HCT116 (cell line): Measurements from ENCODE around the gene LRRC8B. TPM values are rescaled to one million over a fixed set of nuclear protein-coding genes. Genes with fewer than 3 reads are reported as not detected.

Experiments
- ATAC-seq: fragments of 200-7000 bp; cut with Tn5 transposase; 2 replicates; pipeline ENCODE4 v1.9.1; 2020; ENCODE audit warnings: mild to moderate bottlenecking, moderate library complexity
- BruUV-seq: library from RNA; stranded (reverse); fragments of 400-500 nt; replicated peaks from 2 replicates; lab custom pipeline; 2021; lab: Mats Ljungman, UMichigan
- CTCF ChIA-PET: fragments of 300-600 bp; sonication (Branson Sonifier 250); formaldehyde crosslinking; loops from one replicate; lab custom pipeline; 2021; ENCODE audit warnings: antibody characterized with exemption; lab: Charles Lee
- POLR2A ChIA-PET: fragments of 300-600, 350-600 bp; sonication (Branson Sonifier 250); formaldehyde crosslinking; loops from one replicate; lab custom pipeline; 2021; ENCODE audit warnings: antibody characterized with exemption; lab: Charles Lee
- RAD21 ChIA-PET, 2 experiments: fragments of 300-600 bp; sonication (Branson Sonifier 250); formaldehyde crosslinking; loops; one replicate each; lab custom pipeline; 2023; ENCODE audit warnings: low total read pairs in 2 of 2; ENCODE audit not compliant: uncharacterized antibody in 2 of 2, unreplicated experiment in 2 of 2, low non-redundant PET in 1 of 2; lab: Charles Lee
- DNase-seq: peaks from one replicate; pipeline ENCODE4 v3.0.0-alpha.2; 2010; ENCODE audit warnings: low read depth, low spot score
- H2AFZ ChIP-seq: fragments of 200-600 bp; shearing (Covaris generic), sonication (generic); 2 replicates; pipeline ENCODE4 v1.6.1; 2017; ENCODE audit warnings: low read depth, mixed run types, mixed read lengths, antibody characterized with exemption, low read length; ENCODE audit not compliant: poor library complexity, severe bottlenecking
- H3K27ac ChIP-seq: 2 replicates; pipeline ENCODE4 v1.5.1; 2012; ENCODE audit warnings: low read depth, low read length
- H3K27me3 ChIP-seq: fragments of 200-600 bp; sonication (generic); 2 replicates; pipeline ENCODE4 v1.6.1; 2016; ENCODE audit warnings: mixed run types, low read length, mixed read lengths; ENCODE audit not compliant: insufficient read depth
- H3K36me3 ChIP-seq, 2 experiments: fragments of 200-500 bp in 1 of 2; fragments of 200-600 bp in 1 of 2; sonication (Bioruptor generic) in 1 of 2; sonication (generic) in 1 of 2; 2 replicates each; pipeline versions ENCODE4 v1.5.1 to v1.6.1; 2014 to 2016; ENCODE audit warnings: low read length in 2 of 2, inconsistent platforms in 1 of 2, mixed read lengths in 1 of 2, mixed run types in 1 of 2; ENCODE audit not compliant: insufficient read depth in 2 of 2, control insufficient read depth in 1 of 2
- H3K4me1 ChIP-seq, 2 experiments: fragments of 200-600 bp in 1 of 2; sonication (generic) in 1 of 2; 2 replicates each; pipeline versions ENCODE4 v1.5.1 to v1.6.1; 2012 to 2017; ENCODE audit warnings: low read length in 2 of 2, inconsistent platforms in 1 of 2, mild to moderate bottlenecking in 1 of 2, mixed read lengths in 1 of 2, mixed run types in 1 of 2, moderate library complexity in 1 of 2; ENCODE audit not compliant: insufficient read depth in 2 of 2, control insufficient read depth in 1 of 2
- H3K4me2 ChIP-seq: fragments of 200-600 bp; sonication (generic); 2 replicates; pipeline ENCODE4 v1.6.1; 2017; ENCODE audit warnings: mixed run types, low read length, mixed read lengths
- H3K4me3 ChIP-seq, 2 experiments: fragments of 200-600 bp in 1 of 2; sonication (generic) in 1 of 2; replicated peaks in 1 of 2; 2 replicates each; pipeline ENCODE4 v1.5.1; 2011 to 2016; ENCODE audit warnings: low read length in 2 of 2, control low read depth in 1 of 2, low read depth in 1 of 2, mild to moderate bottlenecking in 1 of 2, mixed read lengths in 1 of 2, mixed run types in 1 of 2
- H3K79me2 ChIP-seq: fragments of 200-600 bp; sonication (generic); 2 replicates; pipeline ENCODE4 v1.6.1; 2017; ENCODE audit warnings: mild to moderate bottlenecking, mixed run types, low read length, moderate library complexity, mixed read lengths; ENCODE audit not compliant: insufficient read depth
- H3K9ac ChIP-seq: fragments of 200-600 bp; sonication (generic); 2 replicates; pipeline ENCODE4 v1.6.1; 2016; ENCODE audit warnings: low read length, mixed read lengths
- H3K9me2 ChIP-seq: fragments of 200-600 bp; sonication (generic), shearing (Covaris generic); 2 replicates; pipeline ENCODE4 v1.6.1; 2017; ENCODE audit warnings: mixed run types, mild to moderate bottlenecking, moderate library complexity; ENCODE audit not compliant: insufficient read depth
- H3K9me3 ChIP-seq, 2 experiments: fragments of 200-500 bp in 1 of 2; fragments of 200-600 bp in 1 of 2; sonication (Bioruptor generic) in 1 of 2; sonication (generic) in 1 of 2; 2 replicates each; pipeline ENCODE4 v1.6.1; 2014 to 2017; ENCODE audit warnings: low read length in 2 of 2, mixed read lengths in 2 of 2, inconsistent platforms in 1 of 2, low read depth in 1 of 2, mild to moderate bottlenecking in 1 of 2, mixed run types in 1 of 2, moderate library complexity in 1 of 2; ENCODE audit not compliant: control insufficient read depth in 1 of 2, insufficient read depth in 1 of 2
- H4K20me1 ChIP-seq: fragments of 200-600 bp; sonication (generic), shearing (Covaris generic); 2 replicates; pipeline ENCODE4 v1.6.1; 2017; ENCODE audit warnings: mixed run types, mild to moderate bottlenecking, moderate library complexity; ENCODE audit not compliant: insufficient read depth
- ATF3 ChIP-seq: IDR thresholded peaks from 2 replicates; pipeline ENCODE4 v1.6.1; 2012
- CBX3 ChIP-seq: IDR thresholded peaks from 2 replicates; pipeline ENCODE4 v1.6.1; 2012; ENCODE audit warnings: low read depth
- CEBPB ChIP-seq: IDR thresholded peaks from 2 replicates; pipeline ENCODE4 v1.6.1; 2012; ENCODE audit warnings: low read depth
- CTCF ChIP-seq, 3 experiments: fragments of 200-600 bp in 1 of 3; sonication (generic) in 1 of 3; IDR thresholded peaks in 2 of 3; conservative IDR thresholded peaks in 1 of 3; 2 replicates each; pipeline ENCODE4 v1.5.1; 2012 to 2017; ENCODE audit warnings: low read depth in 2 of 3, low read length in 2 of 3, antibody characterized with exemption in 1 of 3, borderline replicate concordance in 1 of 3, control low read depth in 1 of 3, mild to moderate bottlenecking in 1 of 3, mixed read lengths in 1 of 3, mixed run types in 1 of 3, moderate library complexity in 1 of 3; ENCODE audit not compliant: insufficient read depth in 1 of 3
- EGR1 ChIP-seq: IDR thresholded peaks from 2 replicates; pipeline ENCODE4 v1.6.1; 2012; ENCODE audit warnings: low read depth
- ELF1 ChIP-seq: IDR thresholded peaks from 2 replicates; pipeline ENCODE4 v1.6.1; 2012; ENCODE audit warnings: low read depth, borderline replicate concordance
- EZH2 ChIP-seq: fragments of 200-600 bp; sonication (generic); IDR thresholded peaks from 2 replicates; pipeline ENCODE4 v1.6.1; 2017; ENCODE audit warnings: antibody characterized with exemption, mixed run types
- EZH2phosphoT487 ChIP-seq: fragments of 200-600 bp; IDR thresholded peaks from 2 replicates; pipeline ENCODE4 v1.6.1; 2018; ENCODE audit warnings: antibody characterized with exemption, borderline replicate concordance
- FOSL1 ChIP-seq: IDR thresholded peaks from 2 replicates; pipeline ENCODE4 v1.6.1; 2012; ENCODE audit warnings: low read depth
- JUND ChIP-seq: IDR thresholded peaks from 2 replicates; pipeline ENCODE4 v1.6.1; 2012
- POLR2A ChIP-seq: IDR thresholded peaks from 2 replicates; pipeline ENCODE4 v1.7.0; 2011; ENCODE audit warnings: borderline replicate concordance; ENCODE audit not compliant: insufficient read depth, insufficient read length; ENCODE audit errors: extremely low read depth
- POLR2AphosphoS5 ChIP-seq: IDR thresholded peaks from 2 replicates; pipeline ENCODE4 v1.6.1; 2011; ENCODE audit warnings: mild to moderate bottlenecking, low read depth, low read length, moderate library complexity
- REST ChIP-seq: IDR thresholded peaks from 2 replicates; pipeline ENCODE4 v1.6.1; 2012; ENCODE audit warnings: low read depth
- SIN3A ChIP-seq: IDR thresholded peaks from 2 replicates; pipeline ENCODE4 v1.6.1; 2012; ENCODE audit warnings: low read depth
- SP1 ChIP-seq: IDR thresholded peaks from 2 replicates; pipeline ENCODE4 v1.6.1; 2012; ENCODE audit warnings: low read depth
- SRF ChIP-seq: IDR thresholded peaks from 2 replicates; pipeline ENCODE4 v1.6.1; 2012; ENCODE audit warnings: low read depth
- TCF7L2 ChIP-seq: IDR thresholded peaks from 2 replicates; pipeline ENCODE4 v1.7.0; 2011; ENCODE audit warnings: borderline replicate concordance, inconsistent platforms; ENCODE audit not compliant: insufficient read depth, insufficient read length; ENCODE audit errors: extremely low read depth
- YY1 ChIP-seq: IDR thresholded peaks from 2 replicates; pipeline ENCODE4 v1.6.1; 2011; ENCODE audit warnings: low read length, low read depth, moderate library complexity, mild to moderate bottlenecking; ENCODE audit not compliant: insufficient replicate concordance; ENCODE audit errors: extremely low read depth
- ZBTB33 ChIP-seq: IDR thresholded peaks from 2 replicates; pipeline ENCODE4 v1.6.1; 2011; ENCODE audit warnings: mild to moderate bottlenecking, low read length, moderate library complexity; ENCODE audit not compliant: insufficient replicate concordance; ENCODE audit errors: extremely low read depth
- intact Hi-C: fragments of 100-400 bp; cut with micrococcal nuclease; formaldehyde crosslinking; loops from 2 replicates; pipeline ENCODE4 v1.10.0; 2022
- total RNA-seq: library from RNA; stranded (reverse); gene quantifications from one replicate; pipeline ENCODE4 v1.2.1, GENCODE V29; 2021; ENCODE audit not compliant: unreplicated experiment

Gene LRRC8B
- total RNA-seq, 1 experiment from 2014 or later: 17.9 TPM

- ChIA-PET CTCF (no interaction called here), RAD21 (no interaction called here), POLR2A (no interaction called here)
- Histone ChIP-seq H4K20me1 (no peaks in the 10 kb centered on the region), H3K36me3 (0 out of 4 replicates have a peak, but pooled peaks cover 0 to 5% of the 10 kb centered on the region in 2 experiments), H3K4me1 (peaks cover 0 to 3% of the 10 kb centered on the region in 2 experiments; a peak in 1 of 4 replicates), H3K9me2 (no peaks in the 10 kb centered on the region), H3K4me2 (no peak overlapping the region), H3K27ac (no peak overlapping the region), H3K9ac (no peak overlapping the region), H3K9me3 (no peaks in the 10 kb centered on the region), H3K79me2 (peaks cover 3% of the 10 kb centered on the region; the same call in 1 of the 2 replicates), H2AFZ (no peak overlapping the region), H3K4me3 (no peak overlapping the region), H3K27me3 (no peaks in the 10 kb centered on the region)
- TF ChIP-seq YY1: no peak
- no peak for TF ChIP-seq CEBPB
- TF ChIP-seq ELF1: no peak
- no peak for TF ChIP-seq EZH2phosphoT487
- no peak for TF ChIP-seq JUND
- TF ChIP-seq FOSL1: no peak
- no peak for TF ChIP-seq CTCF (IDR thresholded peaks at IDR 0.05 in 2 of 3, conservative IDR thresholded peaks at IDR 0.05 in 1 of 3; ENCODE audit: borderline replicate concordance in 1 of 3, insufficient read depth in 1 of 3, low read depth in 2 of 3, low read length in 2 of 3)
- no peak for TF ChIP-seq ZBTB33
- no peak for TF ChIP-seq SRF
- no peak for TF ChIP-seq CBX3
- TF ChIP-seq EGR1: no peak
- no peak for TF ChIP-seq SP1
- no peak for TF ChIP-seq TCF7L2
- no peak for TF ChIP-seq REST
- TF ChIP-seq POLR2A: no peak
- TF ChIP-seq SIN3A: no peak
- TF ChIP-seq ATF3: no peak
- no peak for TF ChIP-seq POLR2AphosphoS5
- no peak for TF ChIP-seq EZH2
- DNase-seq: no peak
- BruUV-seq: no TSS peak
- intact Hi-C loops: no loop called here
- ATAC-seq: no peak
These were observed 32.3 kb downstream of the LRRC8B start for GRCh38 chr1:89556726-89557444.
